ACC112 (cell line): ENCODE measurements around the gene FEZ2.

Source experiments
- H2AFZ ChIP-seq: fragments of 200-600 bp; sonication (generic); one replicate; pipeline ENCODE4 v1.6.0; 2017; ENCODE audit warnings: antibody characterized with exemption, low read length; ENCODE audit not compliant: unreplicated experiment
- H3K27ac ChIP-seq: fragments of 200-600 bp; sonication (generic); 2 replicates; pipeline ENCODE4 v1.5.1; 2014; ENCODE audit warnings: low read depth, mild to moderate bottlenecking, antibody characterized with exemption, low read length, moderate library complexity
- H3K27me3 ChIP-seq: fragments of 200-600 bp; sonication (generic); 2 replicates; pipeline ENCODE4 v1.6.1; 2014; ENCODE audit warnings: mild to moderate bottlenecking, antibody characterized with exemption, low read length, moderate library complexity, mixed read lengths; ENCODE audit not compliant: insufficient read depth
- H3K36me3 ChIP-seq: fragments of 200-600 bp; sonication (generic); 2 replicates; pipeline ENCODE4 v1.6.1; 2016; ENCODE audit warnings: mild to moderate bottlenecking, antibody characterized with exemption, low read length, moderate library complexity, mixed read lengths; ENCODE audit not compliant: insufficient read depth
- H3K4me1 ChIP-seq: fragments of 200-600 bp; sonication (generic); one replicate; pipeline ENCODE4 v1.6.1; 2016; ENCODE audit warnings: low read length, mixed read lengths; ENCODE audit not compliant: insufficient read depth, unreplicated experiment, control insufficient read depth
- H3K4me3 ChIP-seq: fragments of 200-600 bp; sonication (generic); 2 replicates; pipeline ENCODE4 v1.5.1; 2014; ENCODE audit warnings: mild to moderate bottlenecking, low read depth, low read length
- H3K79me2 ChIP-seq: fragments of 200-600 bp; sonication (generic); one replicate; pipeline ENCODE4 v1.6.0; 2016; ENCODE audit warnings: low read length; ENCODE audit not compliant: control insufficient read depth, unreplicated experiment, insufficient read depth

Gene FEZ2

GRCh38 chr2:36587556-36587955 is 10.4 kb downstream of the FEZ2 start:
- Histone ChIP-seq H2AFZ (no peak overlapping the region), H3K36me3 (peaks cover 63% of the 10 kb centered on the region), H3K79me2 (peaks cover 54% of the 10 kb centered on the region), H3K27me3 (no peaks in the 10 kb centered on the region), H3K4me3 (no peak overlapping the region), H3K27ac (no peak overlapping the region), H3K4me1 (peaks cover 34% of the 10 kb centered on the region)

- Histone ChIP-seq H3K36me3 (peaks cover 68% of the 10 kb centered on the region), H3K79me2 (peaks cover 49% of the 10 kb centered on the region)
Observed at GRCh38 chr2:36587101-36587500, 10.9 kb downstream of the FEZ2 start.

GRCh38 chr2:36586672-36587071 is 11.3 kb downstream of the FEZ2 start:
- peaks cover 28% of the 10 kb centered on the region for H3K4me1 ChIP-seq
- no peak overlapping the region for H2AFZ ChIP-seq
- peaks cover 71% of the 10 kb centered on the region for H3K36me3 ChIP-seq
- no peak overlapping the region for H3K4me3 ChIP-seq
- no peaks in the 10 kb centered on the region for H3K27me3 ChIP-seq
- H3K79me2 ChIP-seq, result peaks cover 45% of the 10 kb centered on the region
- H3K27ac ChIP-seq, result no peak overlapping the region

More at GRCh38 chr2:36587101-36587500, 10.9 kb downstream of the FEZ2 start:
- H3K4me3 ChIP-seq, result no peak overlapping the region
- H3K27me3 ChIP-seq, result no peaks in the 10 kb centered on the region
- no peak overlapping the region for H2AFZ ChIP-seq
- H3K27ac ChIP-seq, result no peak overlapping the region
- H3K4me1 ChIP-seq, result peaks cover 33% of the 10 kb centered on the region

GRCh38 chr2:36584148-36584794 is 13.7 kb downstream of the FEZ2 start:
- peaks cover 15% of the 10 kb centered on the region for H3K4me1 ChIP-seq
- no peak overlapping the region for H2AFZ ChIP-seq
- H3K4me3 ChIP-seq, result no peak overlapping the region
- no peak overlapping the region for H3K27ac ChIP-seq
- peaks cover 75% of the 10 kb centered on the region for H3K36me3 ChIP-seq
- peaks cover 27% of the 10 kb centered on the region for H3K79me2 ChIP-seq
- H3K27me3 ChIP-seq, result no peaks in the 10 kb centered on the region

- Histone ChIP-seq H3K4me1 (peaks cover 19% of the 10 kb centered on the region), H3K79me2 (peaks cover 23% of the 10 kb centered on the region), H2AFZ (no peak overlapping the region), H3K27ac (no peak overlapping the region), H3K27me3 (no peaks in the 10 kb centered on the region), H3K4me3 (no peak overlapping the region), H3K36me3 (peaks cover 78% of the 10 kb centered on the region)
Observed at GRCh38 chr2:36582951-36583350, 15.0 kb downstream of the FEZ2 start.

- H3K36me3 ChIP-seq, result peaks cover 79% of the 10 kb centered on the region
- peaks cover 19% of the 10 kb centered on the region for H3K4me1 ChIP-seq
- no peak overlapping the region for H2AFZ ChIP-seq
- peaks cover 23% of the 10 kb centered on the region for H3K79me2 ChIP-seq
- H3K27me3 ChIP-seq, result no peaks in the 10 kb centered on the region
- H3K4me3 ChIP-seq, result no peak overlapping the region
- no peak overlapping the region for H3K27ac ChIP-seq
Observed at GRCh38 chr2:36582538-36582937, 15.4 kb downstream of the FEZ2 start.

GRCh38 chr2:36579297-36579664 is 18.7 kb downstream of the FEZ2 start:
- Histone ChIP-seq H3K36me3 (peaks cover 87% of the 10 kb centered on the region), H2AFZ (no peak overlapping the region), H3K27ac (peak overlapping the region; percentile 40), H3K27me3 (no peaks in the 10 kb centered on the region), H3K4me1 (peaks cover 14% of the 10 kb centered on the region), H3K4me3 (no peak overlapping the region), H3K79me2 (peaks cover 20% of the 10 kb centered on the region)

GRCh38 chr2:36578343-36579296 is 19.3 kb downstream of the FEZ2 start:
- Histone ChIP-seq H3K79me2 (peaks cover 18% of the 10 kb centered on the region), H3K27me3 (no peaks in the 10 kb centered on the region), H3K36me3 (peaks cover 87% of the 10 kb centered on the region), H3K4me3 (no peak overlapping the region), H3K27ac (peak overlapping the region; percentile 40), H3K4me1 (peaks cover 9% of the 10 kb centered on the region), H2AFZ (no peak overlapping the region)

- Histone ChIP-seq H3K4me3 (no peak overlapping the region), H3K27ac (no peak overlapping the region), H3K27me3 (no peaks in the 10 kb centered on the region), H2AFZ (no peak overlapping the region), H3K36me3 (peaks cover 89% of the 10 kb centered on the region), H3K4me1 (peaks cover 13% of the 10 kb centered on the region), H3K79me2 (peaks cover 19% of the 10 kb centered on the region)
Observed at GRCh38 chr2:36577884-36578283, 20.1 kb downstream of the FEZ2 start.

GRCh38 chr2:36574560-36574959 is 23.4 kb downstream of the FEZ2 start:
- H3K4me3 ChIP-seq, result no peak overlapping the region
- H3K27me3 ChIP-seq, result no peaks in the 10 kb centered on the region
- no peak overlapping the region for H3K27ac ChIP-seq
- no peak overlapping the region for H2AFZ ChIP-seq
- peaks cover 64% of the 10 kb centered on the region for H3K36me3 ChIP-seq
- H3K4me1 ChIP-seq, result peaks cover 31% of the 10 kb centered on the region
- peaks cover 31% of the 10 kb centered on the region for H3K79me2 ChIP-seq
